A673 (cell line): ENCODE results near the gene FLRT2. TPM values are rescaled to one million over a fixed set of nuclear protein-coding genes. Genes with fewer than 3 reads are reported as not detected.

Experiments
- BruUV-seq: library from RNA; stranded (reverse); fragments of 400-500 nt; replicated peaks from 2 replicates; lab custom pipeline; 2021; lab: Mats Ljungman, UMichigan
- CTCF ChIA-PET: fragments of 300-600 bp; sonication (Branson Sonifier 250); formaldehyde crosslinking; loops from one replicate; lab custom pipeline; 2022; ENCODE audit warnings: antibody characterized with exemption; lab: Charles Lee
- POLR2A ChIA-PET: fragments of 300-600 bp; sonication (Branson Sonifier 250); formaldehyde crosslinking; loops from one replicate; lab custom pipeline; 2022; ENCODE audit warnings: antibody characterized with exemption; ENCODE audit not compliant: low non-redundant PET; lab: Charles Lee
- DNase-seq: peaks from one replicate; pipeline ENCODE4 v3.0.0-alpha.2; 2015; ENCODE audit warnings: low spot score
- H3K27ac ChIP-seq: fragments of 200-600 bp; sonication (generic); 2 replicates; pipeline ENCODE4 v1.5.1; 2016; ENCODE audit warnings: mixed run types, low read depth, mild to moderate bottlenecking, mixed read lengths, antibody characterized with exemption, low read length; ENCODE audit not compliant: poor library complexity, severe bottlenecking
- H3K27me3 ChIP-seq: fragments of 200-600 bp; sonication (generic); replicated peaks from 2 replicates; pipeline ENCODE4 v1.6.1; 2017; ENCODE audit warnings: mixed run types, low read depth, mild to moderate bottlenecking, mixed read lengths, antibody characterized with exemption, low read length; ENCODE audit not compliant: insufficient read depth, poor library complexity
- H3K36me3 ChIP-seq: fragments of 200-600 bp; sonication (generic); 2 replicates; pipeline ENCODE4 v1.6.1; 2016; ENCODE audit warnings: mixed run types, mild to moderate bottlenecking, mixed read lengths, antibody characterized with exemption, low read length; ENCODE audit not compliant: insufficient read depth, poor library complexity, severe bottlenecking
- H3K4me1 ChIP-seq: fragments of 200-600 bp; sonication (generic); 2 replicates; pipeline ENCODE4 v1.6.1; 2017; ENCODE audit warnings: mixed run types, mild to moderate bottlenecking, mixed read lengths, antibody characterized with exemption, low read length; ENCODE audit not compliant: insufficient read depth, poor library complexity, severe bottlenecking
- H3K4me3 ChIP-seq: fragments of 200-600 bp; sonication (generic); 2 replicates; pipeline ENCODE4 v1.5.1; 2016; ENCODE audit warnings: low read depth, mixed run types, mild to moderate bottlenecking, mixed read lengths, low read length; ENCODE audit not compliant: poor library complexity, severe bottlenecking
- H3K9me3 ChIP-seq: fragments of 200-600 bp; sonication (generic); 2 replicates; pipeline ENCODE4 v1.6.1; 2016; ENCODE audit warnings: mixed run types, low read depth, mild to moderate bottlenecking, mixed read lengths, antibody characterized with exemption, low read length; ENCODE audit not compliant: poor library complexity, severe bottlenecking
- CTCF ChIP-seq: fragments of 300-800, 200-600 bp; sonication (generic); conservative IDR thresholded peaks from 2 replicates; pipeline ENCODE4 v1.5.1; 2017; ENCODE audit warnings: low read depth, mild to moderate bottlenecking, antibody characterized with exemption, low read length, moderate library complexity, mixed read lengths
- EZH2 ChIP-seq: fragments of 200-600 bp; sonication (generic); IDR thresholded peaks from 2 replicates; pipeline ENCODE4 v1.6.1; 2017; ENCODE audit warnings: borderline replicate concordance, low read depth, mild to moderate bottlenecking, mixed read lengths, antibody characterized with exemption, low read length; ENCODE audit not compliant: poor library complexity, severe bottlenecking
- intact Hi-C: fragments of 100-400 bp; cut with micrococcal nuclease; formaldehyde crosslinking; loops from one replicate; pipeline ENCODE4 v1.10.0; 2022; ENCODE audit not compliant: unreplicated experiment
- total RNA-seq: library from RNA; stranded (reverse); gene quantifications from 2 replicates; pipeline ENCODE4 v1.2.3, GENCODE V29; 2021

Gene FLRT2
- total RNA-seq, 1 experiment from 2014 or later = 128 TPM

GRCh38 chr14:85566603-85567002, 36.7 kb downstream of the FLRT2 start:
- H3K9me3 ChIP-seq = no peaks in the 10 kb centered on the region
- POLR2A ChIA-PET = interaction anchor here (0.6 kb wide), 2 partner anchors 17 to 490 kb away, joined by 3 read pairs; no protein-coding TSS in a partner anchor
- intact Hi-C loops = no loop called here
- H3K27me3 ChIP-seq = no peaks in the 10 kb centered on the region
- DNase-seq = no peak
- peaks cover 23% of the 10 kb centered on the region for H3K4me1 ChIP-seq
- H3K36me3 ChIP-seq = peaks cover 16% of the 10 kb centered on the region
- no peak overlapping the region for H3K27ac ChIP-seq
- CTCF ChIA-PET = interaction anchor here (0.6 kb wide), 1 partner anchor 135 kb away, joined by 7 read pairs; no protein-coding TSS in a partner anchor
- no peak overlapping the region for H3K4me3 ChIP-seq
- no TSS peak for BruUV-seq
- no peak for TF ChIP-seq EZH2
- no peak for TF ChIP-seq CTCF

GRCh38 chr14:85572011-85572410, 42.1 kb downstream of the FLRT2 start:
- H3K36me3 ChIP-seq = no peaks in the 10 kb centered on the region
- DNase-seq = no peak
- H3K27ac ChIP-seq = no peak overlapping the region
- intact Hi-C loops = no loop called here
- CTCF ChIA-PET = no interaction called here
- H3K4me3 ChIP-seq = no peak overlapping the region
- TF ChIP-seq EZH2 (no peak), CTCF (no peak)
- BruUV-seq = no TSS peak
- no peaks in the 10 kb centered on the region for H3K27me3 ChIP-seq
- peaks cover 35% of the 10 kb centered on the region for H3K4me1 ChIP-seq
- no peaks in the 10 kb centered on the region for H3K9me3 ChIP-seq
- POLR2A ChIA-PET = no interaction called here

GRCh38 chr14:85572845-85573244, 42.9 kb downstream of the FLRT2 start:
- Histone ChIP-seq H3K36me3 (no peaks in the 10 kb centered on the region), H3K9me3 (no peaks in the 10 kb centered on the region), H3K4me1 (peaks cover 38% of the 10 kb centered on the region), H3K4me3 (no peak overlapping the region), H3K27ac (peak overlapping the region; percentile 12), H3K27me3 (no peaks in the 10 kb centered on the region)
- DNase-seq = peak; percentile 56
- POLR2A ChIA-PET = no interaction called here
- no TSS peak for BruUV-seq
- intact Hi-C loops = no loop called here
- CTCF ChIA-PET = no interaction called here
- TF ChIP-seq CTCF (no peak), EZH2 (no peak)
